ENCODE measurements around the gene BEST1. TPM values are rescaled to one million over a fixed set of nuclear protein-coding genes. Genes with fewer than 3 reads are reported as not detected.

The BEST1 gene
- total RNA-seq, 1 experiment from 2014 or later: 0.17 TPM

DNA sequence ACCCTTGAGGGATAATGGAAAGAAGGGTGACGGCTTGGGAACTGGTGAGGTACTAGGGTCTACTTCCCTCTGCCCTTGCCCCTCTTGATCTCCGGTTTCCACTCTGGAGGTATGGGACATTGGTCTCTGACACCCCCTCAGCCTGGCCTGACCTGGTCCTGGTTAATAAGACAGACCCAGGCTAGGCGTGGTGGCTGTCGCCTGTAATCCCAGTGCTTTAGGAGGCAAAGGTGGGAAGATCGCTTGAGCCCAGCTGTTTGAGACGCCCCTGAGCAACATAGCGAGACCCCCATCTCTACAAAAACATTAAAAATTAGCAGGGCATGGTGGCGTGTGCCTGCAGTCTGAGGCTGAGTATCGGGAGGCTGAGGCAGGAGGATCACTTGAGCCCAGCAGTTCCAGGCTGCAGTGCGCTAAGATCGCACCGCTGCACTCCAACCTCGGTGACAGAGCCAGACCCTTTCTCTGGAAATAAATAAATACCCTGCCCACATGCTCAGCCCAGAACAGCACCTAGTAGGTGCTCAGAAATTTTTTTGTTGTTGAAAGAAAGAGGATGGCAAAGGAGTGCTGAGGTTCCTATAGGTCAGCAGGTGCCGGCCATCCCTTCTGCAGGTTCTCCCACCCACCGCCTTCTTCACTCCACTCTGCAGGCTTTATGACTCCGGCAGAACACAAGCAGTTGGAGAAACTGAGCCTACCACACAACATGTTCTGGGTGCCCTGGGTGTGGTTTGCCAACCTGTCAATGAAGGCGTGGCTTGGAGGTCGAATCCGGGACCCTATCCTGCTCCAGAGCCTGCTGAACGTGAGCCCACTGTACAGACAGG, 6.3 kb downstream of the BEST1 start (continued):
- TF ChIP-seq NR2C2 (CRISPR knock-in tag; IDR thresholded peaks at IDR 0.05) (no peak), ELF4 (CRISPR knock-in tag; IDR thresholded peaks at IDR 0.05; ENCODE audit: low read depth) (no peak), SMAD4 (CRISPR knock-in tag; IDR thresholded peaks at IDR 0.05) (no peak), RORB (CRISPR knock-in tag; IDR thresholded peaks at IDR 0.05) (no peak), FOXJ3 (CRISPR knock-in tag; IDR thresholded peaks at IDR 0.05; ENCODE audit: borderline replicate concordance) (no peak), MAX (CRISPR knock-in tag; IDR thresholded peaks at IDR 0.05) (no peak)
- TF ChIP-seq, protein P1, sequence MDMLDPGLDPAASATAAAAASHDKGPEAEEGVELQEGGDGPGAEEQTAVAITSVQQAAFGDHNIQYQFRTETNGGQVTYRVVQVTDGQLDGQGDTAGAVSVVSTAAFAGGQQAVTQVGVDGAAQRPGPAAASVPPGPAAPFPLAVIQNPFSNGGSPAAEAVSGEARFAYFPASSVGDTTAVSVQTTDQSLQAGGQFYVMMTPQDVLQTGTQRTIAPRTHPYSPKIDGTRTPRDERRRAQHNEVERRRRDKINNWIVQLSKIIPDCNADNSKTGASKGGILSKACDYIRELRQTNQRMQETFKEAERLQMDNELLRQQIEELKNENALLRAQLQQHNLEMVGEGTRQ (CRISPR knock-in tag; IDR thresholded peaks at IDR 0.05): no peak

DNA sequence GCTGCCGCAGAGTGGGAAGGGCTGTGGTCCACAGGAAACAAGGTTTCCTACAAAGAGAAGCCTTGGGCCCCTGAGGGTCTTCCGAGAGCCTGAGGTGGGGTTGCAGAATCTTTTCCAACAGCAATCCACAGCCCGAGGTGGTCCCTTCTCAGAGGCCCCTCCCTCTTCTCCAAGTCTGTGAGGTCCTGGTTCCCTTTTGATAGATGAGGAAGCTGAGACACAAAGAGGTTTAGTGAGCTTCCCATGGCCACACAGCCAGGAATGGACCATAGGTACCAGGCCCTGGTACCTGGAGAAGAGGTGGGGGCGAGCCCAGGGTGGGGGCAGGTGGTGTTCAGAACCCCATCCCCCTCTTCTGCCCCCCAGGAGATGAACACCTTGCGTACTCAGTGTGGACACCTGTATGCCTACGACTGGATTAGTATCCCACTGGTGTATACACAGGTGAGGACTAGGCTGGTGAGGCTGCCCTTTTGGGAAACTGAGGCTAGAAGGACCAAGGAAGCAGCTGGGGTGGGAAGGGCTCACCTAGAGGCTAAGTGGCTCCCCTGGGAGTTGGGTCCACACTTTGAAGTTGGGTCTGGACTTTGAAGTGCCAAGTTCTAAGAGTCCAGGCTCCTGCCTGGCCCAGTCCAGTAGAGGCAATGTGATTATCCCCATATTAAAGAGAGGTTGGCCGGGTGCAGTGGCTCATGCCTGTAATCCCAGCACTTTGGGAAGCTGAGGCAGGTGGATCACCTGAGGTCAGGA, 7.0 kb downstream of the BEST1 start:
- Mint-ChIP-seq H3K4me1 (peaks cover 5% of the 10 kb centered on the region; the same call in 1 of the 2 replicates), H3K4me3 (no peak overlapping the region), H3K9me3 (no peaks in the 10 kb centered on the region), H3K27ac (no peak overlapping the region), H3K27me3 (ENCODE audit: low read depth) (peaks cover 26% of the 10 kb centered on the region), H3K36me3 (no peaks in the 10 kb centered on the region)
- DNase-seq (ENCODE audit: low spot score) (no peak), ATAC-seq (no peak)
- POLR2A ChIA-PET: no interaction called here
- CTCF ChIA-PET: interaction anchor here (1.3 kb wide), 1 partner anchor 9 kb away, joined by 4 read pairs; no protein-coding TSS in a partner anchor
- no peak for TF ChIP-seq AFF4 (CRISPR knock-in tag; IDR thresholded peaks at IDR 0.05; ENCODE audit: borderline replicate concordance)
- TF ChIP-seq RELA (CRISPR knock-in tag; IDR thresholded peaks at IDR 0.05; ENCODE audit: borderline replicate concordance): no peak
- TF ChIP-seq ZNF416 (CRISPR knock-in tag; IDR thresholded peaks at IDR 0.05): no peak
- TF ChIP-seq JUN (CRISPR knock-in tag; IDR thresholded peaks at IDR 0.05): no peak
- TF ChIP-seq, protein P2, sequence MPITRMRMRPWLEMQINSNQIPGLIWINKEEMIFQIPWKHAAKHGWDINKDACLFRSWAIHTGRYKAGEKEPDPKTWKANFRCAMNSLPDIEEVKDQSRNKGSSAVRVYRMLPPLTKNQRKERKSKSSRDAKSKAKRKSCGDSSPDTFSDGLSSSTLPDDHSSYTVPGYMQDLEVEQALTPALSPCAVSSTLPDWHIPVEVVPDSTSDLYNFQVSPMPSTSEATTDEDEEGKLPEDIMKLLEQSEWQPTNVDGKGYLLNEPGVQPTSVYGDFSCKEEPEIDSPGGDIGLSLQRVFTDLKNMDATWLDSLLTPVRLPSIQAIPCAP (CRISPR knock-in tag; IDR thresholded peaks at IDR 0.05): no peak
- TF ChIP-seq, protein P3, sequence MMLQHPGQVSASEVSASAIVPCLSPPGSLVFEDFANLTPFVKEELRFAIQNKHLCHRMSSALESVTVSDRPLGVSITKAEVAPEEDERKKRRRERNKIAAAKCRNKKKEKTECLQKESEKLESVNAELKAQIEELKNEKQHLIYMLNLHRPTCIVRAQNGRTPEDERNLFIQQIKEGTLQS (CRISPR knock-in tag; conservative IDR thresholded peaks at IDR 0.05): no peak
- TF ChIP-seq, protein P4, sequence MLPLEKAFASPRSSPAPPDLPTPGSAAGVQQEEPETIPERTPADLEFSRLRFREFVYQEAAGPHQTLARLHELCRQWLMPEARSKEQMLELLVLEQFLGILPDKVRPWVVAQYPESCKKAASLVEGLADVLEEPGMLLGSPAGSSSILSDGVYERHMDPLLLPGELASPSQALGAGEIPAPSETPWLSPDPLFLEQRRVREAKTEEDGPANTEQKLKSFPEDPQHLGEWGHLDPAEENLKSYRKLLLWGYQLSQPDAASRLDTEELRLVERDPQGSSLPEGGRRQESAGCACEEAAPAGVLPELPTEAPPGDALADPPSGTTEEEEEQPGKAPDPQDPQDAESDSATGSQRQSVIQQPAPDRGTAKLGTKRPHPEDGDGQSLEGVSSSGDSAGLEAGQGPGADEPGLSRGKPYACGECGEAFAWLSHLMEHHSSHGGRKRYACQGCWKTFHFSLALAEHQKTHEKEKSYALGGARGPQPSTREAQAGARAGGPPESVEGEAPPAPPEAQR (CRISPR knock-in tag; IDR thresholded peaks at IDR 0.05): no peak
- no peak for TF ChIP-seq E2F5 (CRISPR knock-in tag; IDR thresholded peaks at IDR 0.05)
- TF ChIP-seq CREM (CRISPR knock-in tag; IDR thresholded peaks at IDR 0.05): no peak
- TF ChIP-seq HMGA2 (CRISPR knock-in tag; IDR thresholded peaks at IDR 0.05): no peak
- TF ChIP-seq TEAD1 (CRISPR knock-in tag; IDR thresholded peaks at IDR 0.05): no peak
- TF ChIP-seq ZNF423 (CRISPR knock-in tag; IDR thresholded peaks at IDR 0.05): no peak
- TF ChIP-seq ZNF263 (CRISPR knock-in tag; IDR thresholded peaks at IDR 0.05; ENCODE audit: low read depth): no peak
- TF ChIP-seq, protein P5, sequence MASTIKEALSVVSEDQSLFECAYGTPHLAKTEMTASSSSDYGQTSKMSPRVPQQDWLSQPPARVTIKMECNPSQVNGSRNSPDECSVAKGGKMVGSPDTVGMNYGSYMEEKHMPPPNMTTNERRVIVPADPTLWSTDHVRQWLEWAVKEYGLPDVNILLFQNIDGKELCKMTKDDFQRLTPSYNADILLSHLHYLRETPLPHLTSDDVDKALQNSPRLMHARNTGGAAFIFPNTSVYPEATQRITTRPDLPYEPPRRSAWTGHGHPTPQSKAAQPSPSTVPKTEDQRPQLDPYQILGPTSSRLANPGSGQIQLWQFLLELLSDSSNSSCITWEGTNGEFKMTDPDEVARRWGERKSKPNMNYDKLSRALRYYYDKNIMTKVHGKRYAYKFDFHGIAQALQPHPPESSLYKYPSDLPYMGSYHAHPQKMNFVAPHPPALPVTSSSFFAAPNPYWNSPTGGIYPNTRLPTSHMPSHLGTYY (CRISPR knock-in tag; IDR thresholded peaks at IDR 0.05): no peak

Data from WTC11 (cell line).